BJ (cell line): ENCODE measurements around the gene RHBDL2. TPM values are rescaled to one million over a fixed set of nuclear protein-coding genes. Genes with fewer than 3 reads are reported as not detected.
A peak's percentile ranks its signal among the peaks of the same experiment; 100 is the strongest.

ENCODE experiments used
- CTCF ChIA-PET: fragments of 350-600 bp; formaldehyde crosslinking; extraction: SDS; loops from one replicate; lab custom pipeline; 2021; ENCODE audit warnings: antibody characterized with exemption, inconsistent platforms; lab: Yijun Ruan, JAX
- POLR2A ChIA-PET: fragments of 300-600 bp; sonication (Branson Sonifier 250); formaldehyde crosslinking; extraction: SDS; loops from one replicate; lab custom pipeline; 2021; ENCODE audit warnings: antibody characterized with exemption; lab: Charles Lee
- DNase-seq: peaks from one replicate; pipeline ENCODE4 v3.0.0-alpha.2; 2011; ENCODE audit warnings: low read depth
- H3K27me3 ChIP-seq: 2 replicates; pipeline ENCODE4 v1.6.0; 2011; ENCODE audit warnings: low read length; ENCODE audit not compliant: control insufficient read depth, insufficient read depth
- H3K36me3 ChIP-seq: 2 replicates; pipeline ENCODE4 v1.5.1; 2011; ENCODE audit warnings: low read length; ENCODE audit not compliant: control insufficient read depth, insufficient read depth
- H3K4me3 ChIP-seq: 2 replicates; pipeline ENCODE4 v1.5.1; 2011; ENCODE audit warnings: low read depth, mild to moderate bottlenecking, control low read depth, low read length
- polyA plus RNA-seq: library from polyadenylated mRNA; depleted of rRNA; stranded (reverse); fragments of >200 nt; gene quantifications from 2 replicates; pipeline ENCODE4 v1.2.3, GENCODE V29; 2011
- TF ChIP-seq, protein P1 (sequence below): IDR thresholded peaks from 2 replicates; pipeline ENCODE4 v1.5.1; 2011; ENCODE audit warnings: low read depth, mild to moderate bottlenecking, control low read depth, inconsistent platforms, low read length, moderate library complexity; ENCODE audit not compliant: insufficient read depth

Gene RHBDL2
- polyA plus RNA-seq, 1 experiment = 0.07 TPM

- ChIA-PET POLR2A (interaction anchor here (0.6 kb wide), 1 partner anchor 18 kb away, joined by 3 read pairs; no protein-coding TSS in a partner anchor), CTCF (interaction anchor here (1.2 kb wide), 1 partner anchor 151 kb away, joined by 3 read pairs; no protein-coding TSS in a partner anchor)
- no peak for DNase-seq
Measured at GRCh38 chr1:38941093-38941492, 537 bp downstream of the RHBDL2 start.

DNA sequence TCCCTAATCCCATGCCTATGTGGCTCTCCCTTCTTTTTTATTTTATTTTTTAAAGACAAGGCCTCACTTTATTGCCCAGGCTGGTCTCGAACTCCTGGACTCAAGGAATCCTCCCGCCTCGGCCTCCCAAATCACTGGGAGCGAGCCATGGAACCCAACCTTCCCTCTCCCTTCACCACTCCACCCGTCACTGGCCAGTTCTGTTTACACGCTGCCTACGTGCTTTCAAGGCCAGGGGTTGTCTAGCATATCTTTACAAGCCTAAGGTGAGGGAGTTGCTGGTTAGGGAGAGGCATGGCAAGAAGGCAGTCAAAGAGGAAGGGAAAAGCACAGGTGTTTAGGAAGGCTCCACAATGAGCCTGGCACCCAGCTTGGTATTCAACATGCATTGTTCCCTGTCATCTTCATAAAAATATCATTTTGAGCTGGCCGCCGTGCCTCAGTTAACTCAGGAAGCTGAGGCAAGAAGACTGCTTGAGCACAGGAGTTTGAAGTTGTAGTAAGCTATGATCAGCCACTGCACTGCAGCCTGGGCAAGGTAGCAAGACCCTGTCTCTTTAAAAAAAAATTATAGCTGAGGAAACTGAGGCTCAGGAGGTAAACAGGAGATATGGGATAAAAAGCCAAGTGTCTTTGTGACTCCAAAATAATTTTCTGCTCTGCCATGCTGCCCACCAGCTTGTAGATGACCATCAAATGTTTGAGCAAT lies 1.1 kb downstream of the RHBDL2 start:
- Histone ChIP-seq H3K4me3 (no peak overlapping the region), H3K36me3 (no peaks in the 10 kb centered on the region), H3K27me3 (no peaks in the 10 kb centered on the region)
- ChIA-PET CTCF (no interaction called here), POLR2A (interaction anchor here (0.6 kb wide), 1 partner anchor 19 kb away, joined by 3 read pairs; no protein-coding TSS in a partner anchor)
- TF ChIP-seq, protein P1, sequence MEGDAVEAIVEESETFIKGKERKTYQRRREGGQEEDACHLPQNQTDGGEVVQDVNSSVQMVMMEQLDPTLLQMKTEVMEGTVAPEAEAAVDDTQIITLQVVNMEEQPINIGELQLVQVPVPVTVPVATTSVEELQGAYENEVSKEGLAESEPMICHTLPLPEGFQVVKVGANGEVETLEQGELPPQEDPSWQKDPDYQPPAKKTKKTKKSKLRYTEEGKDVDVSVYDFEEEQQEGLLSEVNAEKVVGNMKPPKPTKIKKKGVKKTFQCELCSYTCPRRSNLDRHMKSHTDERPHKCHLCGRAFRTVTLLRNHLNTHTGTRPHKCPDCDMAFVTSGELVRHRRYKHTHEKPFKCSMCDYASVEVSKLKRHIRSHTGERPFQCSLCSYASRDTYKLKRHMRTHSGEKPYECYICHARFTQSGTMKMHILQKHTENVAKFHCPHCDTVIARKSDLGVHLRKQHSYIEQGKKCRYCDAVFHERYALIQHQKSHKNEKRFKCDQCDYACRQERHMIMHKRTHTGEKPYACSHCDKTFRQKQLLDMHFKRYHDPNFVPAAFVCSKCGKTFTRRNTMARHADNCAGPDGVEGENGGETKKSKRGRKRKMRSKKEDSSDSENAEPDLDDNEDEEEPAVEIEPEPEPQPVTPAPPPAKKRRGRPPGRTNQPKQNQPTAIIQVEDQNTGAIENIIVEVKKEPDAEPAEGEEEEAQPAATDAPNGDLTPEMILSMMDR = no peak
- DNase-seq = no peak

More at GRCh38 chr1:38941093-38941492, 537 bp downstream of the RHBDL2 start:
- Histone ChIP-seq H3K27me3 (no peaks in the 10 kb centered on the region), H3K4me3 (peak overlapping the region; percentile 34; the same call in 1 of the 2 replicates), H3K36me3 (no peaks in the 10 kb centered on the region)
- TF ChIP-seq, protein P1 = no peak

DNA sequence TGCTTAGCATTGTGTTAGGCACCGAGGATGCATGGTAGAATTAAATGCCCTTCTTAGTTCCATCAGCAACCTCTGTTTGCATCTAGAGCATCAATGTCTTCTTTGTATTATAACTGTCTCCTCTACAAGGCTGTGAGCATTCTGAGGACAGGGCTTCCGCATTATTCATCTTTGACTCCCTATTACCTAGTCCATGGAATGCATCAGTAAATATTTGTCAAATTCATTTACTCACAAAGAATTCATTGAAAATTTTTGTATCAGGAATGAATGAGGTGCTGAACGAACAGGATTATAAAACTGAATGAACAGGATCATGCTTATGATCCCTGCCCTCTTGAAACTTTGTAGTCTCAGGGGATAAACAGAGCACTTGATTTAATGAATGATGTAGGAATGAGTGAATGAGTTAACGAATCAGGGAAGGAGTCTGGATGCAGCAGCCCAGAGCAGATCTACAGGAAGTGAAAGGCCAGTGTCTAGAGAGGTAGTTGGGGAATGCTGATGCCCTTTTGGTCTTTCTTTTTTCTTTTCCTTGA lies 2.8 kb downstream of the RHBDL2 start:
- ChIA-PET POLR2A (no interaction called here), CTCF (no interaction called here)

GRCh38 chr1:38932571-38932970 lies 9.1 kb downstream of the RHBDL2 start:
- Histone ChIP-seq H3K4me3 (no peak overlapping the region), H3K27me3 (no peaks in the 10 kb centered on the region), H3K36me3 (no peaks in the 10 kb centered on the region)
- POLR2A ChIA-PET = no interaction called here
- CTCF ChIA-PET = no interaction called here
- DNase-seq = no peak
- TF ChIP-seq, protein P1 = no peak

More for the DNA sequence above, 2.8 kb downstream of the RHBDL2 start:
- no peaks in the 10 kb centered on the region for H3K27me3 ChIP-seq
- H3K4me3 ChIP-seq = no peak overlapping the region
- TF ChIP-seq, protein P1 = no peak
- no peak for DNase-seq
- H3K36me3 ChIP-seq = no peaks in the 10 kb centered on the region

DNA sequence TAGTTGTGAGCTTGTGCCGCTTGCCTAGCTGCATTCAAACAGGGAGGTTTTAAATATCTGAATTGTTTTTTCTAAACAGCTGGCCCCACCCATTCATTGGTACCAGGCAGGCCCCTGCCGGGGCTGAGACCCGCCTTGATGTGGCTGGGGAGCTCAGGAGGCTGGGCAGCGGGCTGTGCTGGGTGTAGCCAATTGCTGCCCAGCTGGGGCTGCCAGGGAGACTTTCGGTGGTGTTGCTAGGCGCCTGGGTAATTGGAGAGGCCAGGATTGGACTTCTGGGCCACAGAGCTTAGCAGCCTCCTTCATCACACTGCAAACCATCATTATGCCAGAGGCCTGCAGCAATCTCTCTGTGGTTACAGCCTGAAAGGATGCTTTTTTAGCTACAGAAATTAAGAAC lies 12.2 kb downstream of the RHBDL2 start:
- ChIA-PET POLR2A (no interaction called here), CTCF (interaction anchor here (0.7 kb wide), 1 partner anchor 55 kb away, joined by 3 read pairs; no protein-coding TSS in a partner anchor)
- Histone ChIP-seq H3K4me3 (no peak overlapping the region), H3K36me3 (no peaks in the 10 kb centered on the region), H3K27me3 (no peaks in the 10 kb centered on the region)
- no peak for DNase-seq
- TF ChIP-seq, protein P1 = no peak
